HG03521 (cell line): ENCODE data around the gene AOPEP.
"Not testable (repeated sequence)": the region's sequence is repeated elsewhere in the genome, so short reads cannot be mapped to it uniquely, and the experiment has no call there.

ENCODE experiments used
- ATAC-seq: cut with Tn5 transposase; IDR thresholded peaks from one replicate; pipeline ENCODE4 v1.9.1; 2021; ENCODE audit warnings: mild to moderate bottlenecking, moderate library complexity; ENCODE audit not compliant: unreplicated experiment

The AOPEP gene

DNA sequence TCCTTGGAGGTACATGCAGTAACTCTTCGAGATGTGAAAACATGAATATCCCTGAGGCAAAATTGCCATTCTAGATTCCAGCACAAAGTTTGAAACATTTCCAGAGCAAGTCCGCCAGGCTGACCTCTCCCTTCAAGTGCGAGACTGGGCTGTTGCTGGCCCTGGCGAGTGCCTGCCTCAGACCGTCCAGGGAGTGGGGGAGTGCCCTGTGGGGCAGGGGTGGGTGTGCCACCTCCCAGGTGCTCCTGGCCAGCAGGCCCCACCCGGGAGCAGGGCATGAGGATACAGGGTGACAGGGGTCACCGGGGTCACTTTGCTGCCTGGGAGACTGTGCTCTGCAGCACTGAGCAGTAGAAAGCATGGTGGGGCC is 199.9 kb downstream of the AOPEP start:
- ATAC-seq, result no peak

DNA sequence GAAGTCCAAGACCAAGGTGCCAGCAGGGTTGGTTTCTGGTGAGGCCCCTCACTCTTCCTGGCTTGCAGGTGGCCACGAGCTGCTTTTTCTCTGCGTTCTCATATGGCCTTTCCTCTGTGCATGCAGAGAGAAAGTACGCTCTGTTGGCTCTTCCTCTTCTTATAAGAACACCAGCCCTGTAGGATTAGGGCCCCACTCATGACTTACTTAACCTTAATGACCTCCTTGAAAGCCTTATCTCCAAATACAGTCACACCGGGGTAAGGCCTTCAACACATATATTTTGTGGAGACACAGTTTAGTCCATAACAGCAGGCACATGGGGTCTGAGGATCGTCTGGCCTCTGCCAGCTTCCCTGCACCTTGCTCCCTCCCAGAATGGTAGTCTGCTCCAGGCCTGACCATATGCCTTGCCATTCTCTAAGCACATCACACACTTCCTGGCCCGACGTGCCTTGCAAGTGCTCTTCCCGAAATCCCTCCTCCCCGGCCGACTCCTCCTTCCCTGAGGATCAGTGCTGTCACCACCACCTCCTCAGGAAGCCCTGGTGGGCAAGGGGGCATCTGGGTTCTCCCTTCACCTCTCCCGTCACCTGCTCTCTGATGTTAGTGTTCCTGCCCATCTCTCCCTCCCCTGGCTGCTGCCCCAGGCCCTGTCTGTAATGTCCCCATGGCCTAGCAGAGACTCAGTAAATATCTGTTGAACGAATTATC is 200.7 kb downstream of the AOPEP start:
- ATAC-seq, result no peak

DNA sequence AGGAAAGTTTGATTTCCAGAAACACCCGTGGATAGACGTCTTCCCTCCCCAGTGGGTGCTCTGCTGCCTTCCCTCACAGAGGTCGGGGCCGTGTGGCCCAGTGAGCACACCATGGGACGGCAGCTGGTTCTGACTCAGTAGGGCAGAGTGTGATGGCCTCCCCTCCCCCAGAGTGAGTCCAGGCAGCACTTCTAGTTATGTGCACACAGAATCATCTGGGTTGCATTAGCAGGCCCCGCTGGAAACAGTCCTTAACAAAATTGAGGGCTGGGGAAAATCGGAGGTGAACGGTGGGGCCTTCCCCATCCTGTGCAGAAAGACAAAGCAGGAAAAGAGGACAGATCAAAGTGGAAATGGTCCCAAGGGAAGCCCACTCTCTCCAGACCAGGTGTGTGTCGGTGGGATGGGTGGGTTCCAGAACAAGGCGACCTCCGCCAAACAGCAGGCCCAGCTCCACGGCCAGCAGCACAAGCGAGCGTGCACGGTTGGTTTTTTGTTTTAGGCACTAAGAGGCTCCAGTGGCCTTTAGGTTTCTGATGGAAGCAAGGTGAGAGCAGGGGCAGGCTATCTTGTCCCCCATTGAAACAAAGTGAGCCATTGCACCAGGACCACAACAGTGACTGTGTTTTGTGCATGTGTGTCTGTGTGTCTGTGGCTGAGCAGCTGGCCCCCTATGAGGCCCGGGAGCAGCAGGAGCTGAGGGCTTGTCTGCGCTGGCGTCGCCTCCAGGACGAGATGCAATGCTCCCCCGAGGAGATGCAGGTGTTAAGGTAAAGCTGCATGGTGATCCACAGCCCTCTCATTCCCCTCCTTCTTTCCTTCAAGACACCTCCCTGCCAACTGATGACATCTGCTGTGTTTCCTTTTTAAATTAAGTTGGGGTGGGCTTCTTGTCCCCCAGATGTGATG is 201.5 kb downstream of the AOPEP start:
- no peak for ATAC-seq

DNA sequence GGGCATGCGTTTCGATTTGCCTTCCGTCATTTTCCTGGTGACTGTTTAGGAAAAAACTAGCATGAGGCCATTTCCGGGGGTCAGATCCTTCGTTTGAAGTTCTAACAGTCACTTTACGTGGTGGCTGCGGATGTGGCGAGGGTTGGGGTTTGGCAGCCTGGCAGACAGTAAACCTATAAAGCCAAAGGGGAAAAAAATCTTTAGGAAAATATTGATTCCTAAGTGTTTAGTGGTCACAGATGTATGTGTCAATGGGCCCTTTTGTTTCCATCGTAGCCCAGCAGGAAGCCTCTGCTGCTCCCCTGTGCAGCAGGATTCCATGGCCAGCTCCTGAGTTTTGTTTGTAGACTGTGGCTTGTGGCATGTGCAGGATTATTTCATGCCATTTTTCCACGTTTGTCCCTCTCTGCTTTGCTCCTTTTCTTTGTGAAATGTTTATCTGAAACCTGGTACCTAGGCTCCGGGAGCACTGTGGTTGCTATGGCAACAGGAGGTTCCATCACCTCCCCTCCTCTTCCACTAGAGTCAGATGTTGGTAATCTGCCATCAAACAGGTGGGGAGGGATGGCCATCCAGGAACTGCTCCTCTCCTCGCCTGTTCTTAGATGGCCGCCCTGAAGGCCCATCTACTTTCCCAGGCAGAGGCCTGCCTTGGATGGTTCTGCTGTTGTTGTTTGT is 202.3 kb downstream of the AOPEP start:
- no peak for ATAC-seq

DNA sequence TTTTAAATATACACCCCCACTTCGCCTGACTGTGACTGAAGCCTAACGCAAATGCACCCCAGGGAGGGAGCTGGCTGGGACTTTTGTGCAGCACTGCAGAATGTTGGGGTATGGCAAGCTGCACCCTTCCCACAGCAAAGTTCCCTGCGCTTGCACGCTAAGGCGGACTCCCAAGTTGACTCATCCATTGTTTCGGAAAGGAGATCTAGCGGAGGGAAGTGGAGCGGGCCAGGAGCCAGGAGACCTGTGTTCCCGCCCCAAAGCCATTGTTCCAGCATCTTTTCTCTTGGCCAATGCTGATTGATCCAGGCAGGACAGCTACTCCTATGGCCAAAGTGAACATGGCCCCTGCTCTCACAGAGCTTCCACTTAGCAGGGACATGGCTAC is 202.9 kb downstream of the AOPEP start:
- no peak for ATAC-seq

DNA sequence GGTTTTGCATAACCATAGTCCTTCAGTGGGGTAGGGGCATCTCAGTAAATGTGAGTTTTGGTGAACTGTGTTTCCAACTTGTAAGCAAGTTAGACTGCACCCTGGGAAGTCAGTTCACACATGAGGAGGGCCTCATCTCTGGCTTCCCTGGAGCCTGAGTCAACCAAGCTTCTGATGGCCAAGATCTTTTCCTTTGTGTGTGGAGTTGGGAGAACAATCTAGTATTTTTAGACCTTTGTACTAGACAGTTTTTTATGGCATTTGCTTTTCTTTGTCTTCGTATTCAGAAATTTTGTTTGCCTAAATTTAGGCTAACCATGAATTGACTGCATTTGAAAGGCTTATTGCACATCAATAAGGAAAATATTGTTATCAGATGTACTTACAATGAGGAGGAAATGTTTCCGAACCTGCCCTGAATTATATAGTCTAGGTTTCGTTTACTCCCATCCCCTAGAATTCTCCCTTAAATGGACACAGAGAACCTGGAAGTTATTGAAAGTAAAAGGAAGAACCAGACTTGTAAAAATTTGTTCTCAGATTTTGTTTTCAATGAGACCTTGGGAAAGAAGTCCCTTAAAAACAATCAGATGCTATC is 204.6 kb downstream of the AOPEP start:
- ATAC-seq, result no peak

DNA sequence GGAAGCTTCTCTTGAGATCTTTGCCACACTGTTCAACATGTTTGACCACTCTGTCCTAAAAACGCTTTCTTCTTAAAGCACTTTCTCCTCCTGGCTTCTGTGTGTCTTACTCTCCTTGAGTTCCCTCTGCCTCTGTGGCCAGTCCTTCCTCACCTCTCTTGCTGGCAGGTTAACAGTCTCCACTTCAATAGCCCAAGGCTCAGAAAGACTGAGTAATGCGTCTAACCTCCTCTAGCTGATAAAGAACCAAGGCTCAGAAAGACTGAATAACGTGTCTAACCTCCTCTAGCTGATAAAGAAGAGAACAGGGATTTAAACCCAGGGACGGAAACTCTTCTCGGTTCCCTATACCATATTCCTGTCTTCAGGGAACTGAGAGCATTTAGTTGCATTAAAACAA is 205.2 kb downstream of the AOPEP start:
- no peak for ATAC-seq

DNA sequence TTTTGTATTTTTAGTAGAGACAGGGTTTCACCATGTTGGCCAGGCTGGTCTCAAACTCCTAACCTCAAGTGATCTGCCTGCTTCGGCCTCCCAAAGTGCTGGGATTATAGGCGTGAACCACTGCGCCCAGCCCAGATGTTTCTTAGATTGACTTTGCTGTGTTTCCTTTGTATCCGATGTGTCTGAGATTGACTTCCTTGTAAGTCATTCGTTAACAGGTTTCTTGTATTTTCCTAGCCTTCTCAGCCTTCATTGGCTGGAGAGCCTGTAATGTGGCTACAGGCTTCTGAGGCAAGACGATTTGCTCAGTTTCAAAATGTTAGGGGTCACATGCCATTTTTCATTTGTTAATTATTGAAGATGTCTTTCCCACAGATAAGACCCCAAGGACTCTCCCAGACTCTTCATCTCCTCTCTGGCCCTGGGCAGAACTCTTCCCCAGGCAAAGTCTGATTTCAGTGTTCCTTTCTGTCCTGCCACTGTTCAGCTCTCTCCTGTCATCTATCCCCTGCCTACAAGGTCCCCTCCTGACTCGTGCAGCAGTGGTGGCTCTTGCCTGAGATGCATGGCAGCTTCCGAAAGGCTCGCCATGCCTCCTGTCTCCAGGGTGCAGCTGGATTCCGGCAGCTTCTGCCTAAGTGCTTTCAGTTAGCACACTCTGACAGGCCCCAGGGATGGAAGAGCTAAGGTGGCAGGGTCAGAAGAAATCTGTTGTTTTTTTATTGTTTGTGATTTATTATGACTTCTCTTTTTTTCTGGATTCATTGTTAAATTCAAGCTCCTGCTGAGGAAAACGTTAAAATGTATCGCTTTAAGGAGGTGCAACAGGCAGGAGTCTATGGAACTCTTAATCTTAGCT is 206.4 kb downstream of the AOPEP start:
- no peak for ATAC-seq

DNA sequence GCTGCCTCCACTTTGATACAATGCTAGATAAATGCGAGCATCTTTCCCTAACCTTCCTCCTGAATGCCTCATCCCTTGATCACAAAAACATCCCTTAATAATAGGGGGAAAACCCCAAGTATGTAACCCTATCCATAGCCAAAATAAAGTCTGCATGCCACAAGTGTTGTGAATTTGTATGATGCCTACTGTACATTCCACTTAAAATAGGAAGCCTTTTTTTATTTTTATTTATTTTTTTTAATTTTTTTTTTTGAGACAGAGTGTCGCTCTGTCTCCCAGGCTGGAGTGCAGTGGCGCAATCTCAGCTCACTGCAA is 207.0 kb downstream of the AOPEP start:
- no peak for ATAC-seq

DNA sequence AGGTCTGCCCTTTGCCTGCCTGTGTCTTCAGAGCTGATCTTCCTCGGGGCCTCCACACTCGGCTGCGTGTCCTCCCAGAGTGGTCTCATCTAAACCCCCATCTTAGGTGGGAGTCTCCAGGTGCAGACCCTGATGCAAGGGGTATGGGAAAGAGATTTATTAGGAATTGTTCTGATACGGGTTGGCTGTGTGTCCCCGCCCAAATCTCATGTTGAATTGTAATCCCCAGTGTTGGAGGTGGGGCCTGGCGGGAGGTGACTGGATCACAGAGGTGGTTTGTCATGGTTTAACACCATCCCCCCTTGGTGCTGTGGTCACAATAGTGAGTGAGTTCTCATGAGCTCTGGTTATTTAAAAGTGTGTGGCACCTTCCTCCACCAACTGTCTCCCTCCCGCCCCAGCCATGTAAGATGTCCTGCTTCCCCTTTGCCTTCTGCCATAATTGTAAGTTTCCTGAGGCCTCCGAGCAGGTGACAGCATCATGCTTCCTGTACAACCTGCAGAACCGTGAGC is 208.4 kb downstream of the AOPEP start:
- no peak for ATAC-seq

DNA sequence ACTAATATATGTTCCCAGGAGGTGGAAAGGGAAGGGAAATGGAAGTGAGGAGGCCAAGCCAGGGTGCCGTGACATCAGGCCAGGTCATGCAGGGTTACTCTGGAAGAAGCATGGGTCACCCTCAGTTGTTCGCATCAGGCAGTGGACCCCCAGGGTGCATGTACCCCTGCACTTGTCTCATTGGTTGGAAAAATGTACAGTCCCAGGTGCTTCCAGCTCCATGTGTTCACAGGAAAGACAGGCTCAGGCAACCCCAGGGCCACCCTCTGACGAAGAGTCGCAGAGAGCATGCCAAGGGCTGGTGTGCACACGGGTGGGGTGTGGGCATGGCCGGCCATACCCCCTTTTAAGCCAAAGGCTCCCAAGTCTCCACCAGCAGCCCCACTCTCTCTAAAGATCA is 208.9 kb downstream of the AOPEP start:
- no peak for ATAC-seq

DNA sequence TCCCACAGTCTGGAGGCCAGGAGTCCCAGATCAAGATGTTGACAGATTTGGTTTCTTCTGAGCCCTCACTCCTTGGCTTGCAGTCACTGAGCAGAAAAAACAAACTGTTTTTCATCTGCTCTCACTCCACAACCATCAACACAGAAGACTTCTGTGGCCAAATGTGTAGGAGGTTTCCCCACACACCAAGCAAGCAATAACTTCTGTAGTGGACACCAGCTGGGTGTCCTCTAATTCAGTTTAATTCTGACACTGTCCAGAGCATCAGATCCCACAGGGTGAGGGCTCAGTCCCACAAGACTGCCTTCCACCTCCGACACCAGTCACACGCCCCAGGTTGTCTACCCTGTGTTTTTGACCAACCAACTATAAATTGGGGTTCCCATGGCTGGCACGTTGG is 209.9 kb downstream of the AOPEP start:
- no peak for ATAC-seq

DNA sequence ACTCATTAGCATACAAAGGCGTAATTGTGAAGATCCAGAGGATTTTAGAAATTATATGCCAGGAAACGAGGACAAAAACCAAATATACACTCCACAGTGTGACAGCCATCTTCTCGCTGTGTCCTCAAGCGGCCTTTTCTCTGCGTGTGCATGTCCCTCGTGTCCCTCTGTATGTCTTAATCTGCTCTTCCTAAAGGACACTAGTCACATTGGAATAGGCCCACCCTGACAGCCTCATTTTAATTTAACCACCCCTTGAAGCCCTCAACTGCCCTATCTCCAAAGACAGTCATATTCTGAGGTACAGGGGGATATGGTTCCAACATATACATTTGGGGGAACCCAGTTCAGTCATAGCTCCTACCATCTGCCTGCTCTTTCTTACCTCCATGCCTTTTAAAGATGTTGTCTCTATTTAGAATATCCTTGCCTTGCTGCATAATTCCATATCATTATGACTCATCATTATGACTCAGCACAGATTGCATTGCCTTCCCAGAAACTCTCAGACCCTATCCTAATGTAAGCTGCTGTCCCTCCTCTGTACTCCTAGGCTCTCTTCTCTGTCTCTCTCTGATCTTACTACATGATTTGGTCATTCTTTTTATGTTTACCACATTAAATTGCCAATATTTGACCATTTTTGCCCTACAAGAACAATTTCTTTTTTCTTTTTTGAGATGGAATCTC is 210.9 kb downstream of the AOPEP start:
- ATAC-seq, result no peak

DNA sequence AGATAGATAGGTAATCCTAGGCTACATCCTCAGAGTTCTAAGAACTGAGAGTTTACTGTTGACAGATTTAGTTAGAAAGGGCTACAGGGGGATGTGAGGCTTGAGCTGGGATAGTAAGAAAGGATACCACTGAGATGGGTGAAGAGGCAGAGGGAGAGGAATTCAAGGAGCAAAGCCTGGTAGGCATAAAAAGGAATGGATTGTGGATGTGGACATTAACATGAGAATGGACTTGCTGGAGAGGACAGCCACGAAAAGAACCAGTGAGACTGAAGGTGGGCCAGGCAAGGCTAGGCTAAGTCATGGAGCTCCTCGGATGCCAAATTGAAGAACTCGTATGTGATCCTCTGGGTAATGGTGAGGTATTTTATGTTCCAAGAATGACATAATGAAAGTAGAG is 211.9 kb downstream of the AOPEP start:
- ATAC-seq, result no peak

DNA sequence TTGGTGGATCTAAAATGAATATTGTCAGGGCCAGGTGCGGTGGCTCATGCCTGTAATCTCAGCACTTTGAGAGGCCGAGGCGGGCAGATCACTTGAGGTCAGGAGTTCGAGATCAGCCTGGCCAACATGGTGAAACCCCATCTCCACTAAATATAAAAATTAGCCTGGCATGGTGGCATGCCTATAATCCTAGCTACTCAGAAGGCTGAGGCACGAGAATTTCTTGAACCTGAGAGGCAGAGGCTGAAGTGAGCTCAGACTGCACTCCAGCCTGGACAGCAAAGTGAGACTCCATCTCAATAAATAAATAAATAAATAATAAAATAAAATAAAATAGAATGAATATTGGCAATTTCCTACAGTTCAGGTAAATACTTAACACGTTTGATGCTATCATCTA is 213.8 kb downstream of the AOPEP start:
- ATAC-seq, result not testable (repeated sequence)

DNA sequence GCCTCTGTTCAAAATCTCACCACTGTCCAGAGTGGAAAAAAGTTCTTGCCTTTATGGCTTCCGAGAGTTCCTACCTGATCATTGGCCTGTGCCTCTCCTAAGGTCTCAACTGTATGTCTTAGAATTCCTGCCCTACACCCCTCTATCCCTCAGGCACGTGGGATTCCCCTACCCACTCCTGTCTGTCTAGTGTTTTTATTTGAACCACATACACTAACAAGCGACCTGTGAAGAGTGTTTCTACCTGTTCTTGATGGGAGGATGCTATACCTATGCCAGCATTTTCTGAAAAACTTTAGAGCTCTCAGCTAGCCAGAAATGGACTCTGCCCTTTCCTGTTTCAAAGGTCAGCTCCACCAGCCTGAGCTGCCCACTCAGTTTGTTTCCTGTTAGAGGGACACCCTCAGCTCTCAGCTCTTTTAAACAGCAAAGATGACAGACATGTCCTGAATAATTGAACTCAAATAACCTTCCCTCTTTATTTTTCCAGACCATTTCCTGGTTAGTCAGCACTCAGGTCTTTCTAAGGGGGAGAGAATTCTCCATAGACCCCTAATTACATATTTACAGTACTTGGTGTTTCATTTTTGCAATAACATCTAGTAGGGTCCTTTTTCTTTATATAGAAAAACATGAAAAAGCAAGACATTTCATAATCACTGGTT is 214.8 kb downstream of the AOPEP start:
- ATAC-seq, result no peak

DNA sequence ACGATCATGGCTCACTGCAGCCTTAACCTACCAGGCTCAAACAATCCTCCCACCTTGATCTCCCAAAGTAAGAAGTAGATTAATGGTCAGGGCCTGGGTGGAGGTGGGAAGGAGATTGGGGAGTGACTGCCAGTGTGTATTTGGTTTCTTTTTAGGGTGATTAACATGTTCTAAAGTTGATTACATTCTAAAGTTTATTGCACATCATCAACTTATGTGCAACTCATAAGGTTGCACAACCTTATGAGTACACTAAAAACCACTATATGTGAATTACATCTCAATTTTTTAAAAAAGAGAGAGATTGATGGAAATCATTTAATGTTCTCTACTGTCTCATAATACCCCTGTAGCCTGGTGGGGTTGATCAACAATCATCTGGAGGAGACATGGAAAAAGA is 218.1 kb downstream of the AOPEP start:
- no peak for ATAC-seq

DNA sequence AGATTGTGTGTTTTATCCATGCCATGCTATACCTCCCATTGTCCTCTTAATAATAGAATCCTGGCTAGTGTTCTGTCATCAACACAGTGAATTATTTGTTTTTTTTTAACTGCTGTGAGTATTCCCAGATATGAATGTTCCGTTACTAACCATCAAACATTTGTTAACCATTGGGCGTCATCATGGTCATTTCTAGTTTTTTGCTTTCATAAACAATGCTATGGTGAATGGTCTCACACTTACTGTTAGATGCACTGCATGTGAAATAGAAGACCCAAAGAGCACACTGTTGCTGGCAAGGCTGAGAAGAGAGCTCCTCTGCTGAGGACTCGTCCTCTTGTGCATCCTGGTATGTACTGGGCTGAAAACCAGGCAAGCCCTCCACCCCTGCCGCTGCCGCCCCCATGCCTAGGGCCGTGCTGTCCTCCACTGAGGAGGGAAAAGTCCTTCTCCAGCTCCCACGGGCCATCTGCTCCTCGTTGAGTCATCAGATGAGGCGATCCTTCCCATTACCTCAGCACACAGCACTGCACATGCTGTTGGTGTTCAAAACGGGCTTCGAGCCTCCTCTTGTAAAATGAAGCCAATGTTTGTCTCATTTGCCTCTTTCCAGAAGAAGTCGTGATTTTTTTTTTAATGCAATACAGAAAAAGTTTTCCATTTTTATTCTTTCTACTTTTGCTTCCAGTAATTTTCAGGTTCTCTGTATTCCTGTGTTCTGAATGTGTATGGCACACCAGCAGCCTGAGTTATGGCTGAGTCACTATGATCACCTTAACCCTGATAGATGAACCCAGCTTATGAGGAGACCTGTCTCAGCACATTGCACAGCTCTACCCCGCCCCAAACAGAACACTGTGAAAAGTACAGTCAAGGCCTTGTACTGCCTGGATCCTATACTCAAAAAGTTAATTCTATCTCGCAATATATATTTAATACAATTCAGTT is 219.0 kb downstream of the AOPEP start:
- ATAC-seq, result no peak
